ENCODE results near the gene SFXN5.

- no peak for TF ChIP-seq CTCF (IDR thresholded peaks at IDR 0.05)
- TF ChIP-seq POLR2A (IDR thresholded peaks at IDR 0.05): no peak
Observed at GRCh38 chr2:73054980-73055379, 16.5 kb downstream of the SFXN5 start.

Measured in Peyer's patch (tissue), 4 donors.